GM19455 (cell line): Measurements from ENCODE around the gene PLPP2.

ENCODE experiments used
- ATAC-seq: cut with Tn5 transposase; IDR thresholded peaks from one replicate; pipeline ENCODE4 v1.9.1; 2021; ENCODE audit not compliant: unreplicated experiment

Gene PLPP2

DNA sequence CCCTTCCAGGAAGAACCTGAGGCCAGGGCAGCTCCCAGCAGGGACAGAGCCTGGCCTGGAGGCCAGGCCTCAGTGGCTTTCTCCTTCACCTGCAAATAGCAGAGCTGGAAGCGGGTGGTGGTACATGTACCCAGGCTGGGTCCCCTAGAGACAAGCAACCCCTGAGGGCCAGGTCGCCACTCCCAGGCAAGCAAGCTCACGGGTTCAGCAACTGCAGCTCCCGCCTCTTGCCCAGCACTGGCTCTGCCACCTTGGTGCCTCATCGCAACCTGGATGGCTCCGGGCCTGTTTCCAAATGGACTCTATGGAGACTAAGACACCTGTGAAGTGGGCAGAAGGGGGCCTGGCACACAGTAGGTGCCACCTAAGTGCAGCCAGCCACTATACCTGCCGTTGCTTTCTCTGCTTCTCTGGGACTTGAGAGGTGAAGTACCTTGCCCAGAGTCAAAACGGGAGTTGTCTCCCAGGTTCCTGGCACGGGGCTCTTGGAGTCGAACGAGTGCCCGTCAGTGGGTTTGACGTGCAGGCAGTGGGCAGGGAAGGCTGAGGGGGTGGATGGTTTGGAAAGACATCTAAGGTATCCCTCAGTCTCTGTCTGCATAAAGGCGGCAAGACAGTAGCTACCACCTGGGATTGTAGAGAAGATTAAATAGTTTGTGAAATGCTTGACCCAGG lies 2.4 kb upstream of the PLPP2 start:
- ATAC-seq = no peak

DNA sequence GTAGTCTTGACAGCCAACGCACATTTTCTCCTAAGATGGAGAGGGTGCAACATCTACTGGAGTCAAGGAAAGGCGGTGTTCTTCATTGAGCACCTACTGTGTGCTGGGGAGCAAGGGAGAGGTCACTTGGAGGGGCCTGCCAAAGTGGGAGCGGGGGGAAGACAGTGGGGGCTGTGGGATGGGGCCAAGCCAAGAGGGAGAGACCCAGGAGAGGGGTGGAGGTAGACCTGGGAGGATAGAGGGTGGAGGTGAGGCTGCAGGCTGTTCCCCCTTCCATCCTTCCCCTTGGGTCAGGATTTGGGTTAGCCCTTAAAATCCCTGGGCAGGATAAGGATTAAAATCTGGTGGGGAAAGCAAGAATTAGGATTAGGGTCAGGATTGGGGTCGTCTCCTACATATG lies 1.7 kb upstream of the PLPP2 start:
- no peak for ATAC-seq

DNA sequence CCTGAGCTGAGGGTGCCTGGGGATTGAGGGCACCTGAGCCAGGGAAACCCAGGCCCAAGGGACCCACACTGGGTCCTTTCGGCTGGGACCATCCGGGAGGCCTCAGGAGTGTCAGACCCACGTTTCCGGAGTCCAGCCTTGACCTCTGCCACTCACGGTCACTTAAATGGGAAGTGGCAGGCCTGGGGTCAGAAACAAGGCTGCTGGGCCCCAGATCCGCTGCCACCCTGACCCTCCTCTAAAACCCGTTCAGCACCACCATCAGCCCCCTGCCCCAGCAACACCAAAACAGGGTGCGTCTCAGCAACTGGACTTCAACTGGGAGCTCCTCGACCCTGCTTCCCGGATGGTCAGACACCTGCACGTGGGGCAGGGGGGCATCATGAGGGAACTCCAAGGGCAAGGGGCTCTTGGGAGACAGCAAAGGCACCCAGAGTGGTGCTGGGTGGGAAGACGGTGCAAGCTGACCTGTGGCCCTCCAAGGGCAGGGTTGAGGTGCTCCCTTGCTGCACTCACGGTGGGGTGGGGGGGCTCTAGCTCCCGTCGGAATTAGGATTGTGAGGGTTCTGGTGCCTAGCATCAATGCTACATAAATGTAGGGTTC lies 1.2 kb upstream of the PLPP2 start:
- no peak for ATAC-seq

DNA sequence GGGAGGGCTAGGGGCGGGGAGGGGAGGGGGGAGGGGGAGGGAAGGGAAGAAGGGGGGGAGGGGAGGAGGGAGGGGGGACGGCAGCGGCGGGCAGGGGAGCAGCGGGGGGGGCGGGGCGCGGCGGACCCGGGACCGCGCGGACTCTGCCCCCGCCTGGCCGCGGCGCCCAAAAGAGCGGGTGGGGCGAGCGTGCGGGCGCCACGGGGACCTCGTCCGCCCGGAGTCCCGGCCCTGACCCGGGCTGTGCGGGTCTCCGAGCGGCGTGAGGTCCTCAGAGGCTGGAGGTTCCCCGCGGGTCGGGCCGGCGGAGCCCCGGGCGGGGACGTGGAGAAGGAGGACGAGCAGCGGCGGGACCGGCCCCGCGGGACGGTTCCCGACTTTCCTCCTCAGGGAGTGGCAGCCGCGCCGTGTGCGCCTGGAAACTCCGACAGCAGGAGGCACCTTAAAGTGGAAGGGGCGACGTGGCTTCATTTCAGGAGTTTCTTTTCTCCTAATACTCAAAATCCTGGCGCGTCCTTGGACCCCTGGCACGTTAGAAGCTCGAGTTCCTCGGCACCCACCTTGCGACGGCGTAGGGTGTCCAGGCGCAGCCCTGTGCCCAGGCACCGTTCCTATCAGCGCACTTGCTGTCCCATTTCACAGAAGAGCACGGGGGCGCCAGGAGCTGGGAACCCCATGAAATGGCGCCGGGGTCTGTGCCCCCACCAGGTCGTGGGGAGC lies 518 bp upstream of the PLPP2 start:
- ATAC-seq = no peak

DNA sequence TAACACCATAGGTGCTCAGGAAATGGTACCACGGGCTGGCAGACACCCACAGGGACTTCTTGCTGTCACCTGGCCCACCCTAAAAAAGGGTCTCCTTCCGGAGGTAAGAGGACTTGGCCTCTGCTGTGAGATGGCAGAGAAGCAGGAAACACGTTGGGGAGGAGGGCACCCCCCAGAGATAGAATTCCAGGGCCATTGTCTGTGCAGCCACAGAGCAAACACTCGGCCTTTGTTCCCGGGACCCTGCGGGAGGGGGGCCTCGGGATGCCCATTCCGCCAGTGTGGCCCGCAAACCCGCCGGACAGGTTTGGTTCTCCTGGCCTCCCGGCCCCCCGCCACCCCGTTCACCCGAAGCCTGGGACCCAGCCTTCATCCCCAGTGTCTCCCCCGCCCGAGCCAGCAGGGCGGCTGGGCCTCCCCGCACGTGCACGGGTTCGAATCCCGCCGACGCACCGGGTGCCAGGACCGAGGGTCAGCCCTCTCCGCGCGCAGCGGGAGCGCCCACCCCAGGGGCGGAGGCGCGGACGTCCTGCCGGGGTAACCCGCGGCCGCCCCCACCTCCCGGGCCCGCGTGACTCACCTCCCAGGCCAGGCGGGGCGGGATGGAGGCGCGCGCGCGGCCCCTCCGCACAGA lies 714 bp downstream of the PLPP2 start:
- no peak for ATAC-seq

DNA sequence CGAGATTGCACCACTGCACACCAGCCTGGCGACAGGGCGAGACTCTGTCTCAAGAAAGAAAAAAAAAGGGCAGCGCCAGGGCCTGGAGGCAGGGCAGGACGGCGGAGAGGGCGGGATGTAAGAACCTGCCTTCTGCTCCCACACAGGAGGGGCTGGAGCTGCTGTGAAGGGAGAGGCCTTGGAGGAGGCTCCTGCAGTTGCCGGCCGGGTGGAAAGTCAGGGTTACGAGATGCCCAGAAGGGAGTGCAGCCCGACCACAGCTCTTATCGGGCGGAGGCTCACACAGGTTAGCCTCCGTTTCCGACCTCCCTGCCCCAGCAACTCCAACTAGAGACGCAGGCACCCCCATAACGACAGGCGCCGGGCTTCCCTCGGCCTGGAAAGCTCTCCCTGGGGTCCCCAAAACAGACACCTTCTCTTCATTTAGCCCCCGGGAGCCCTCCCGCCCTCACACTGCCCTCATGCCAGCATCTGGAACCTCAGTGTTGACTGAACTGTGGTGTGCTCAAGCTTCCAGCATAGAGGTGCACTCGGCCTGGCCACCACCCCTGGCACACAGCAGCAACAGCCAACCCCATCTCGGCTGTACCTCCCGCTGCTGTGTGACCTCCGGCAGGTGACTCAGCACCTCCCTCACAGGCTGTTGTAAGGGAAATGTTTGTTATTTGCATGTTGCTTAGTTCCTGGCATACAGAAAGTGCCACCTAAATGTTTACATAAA lies 1.4 kb downstream of the PLPP2 start:
- no peak for ATAC-seq

DNA sequence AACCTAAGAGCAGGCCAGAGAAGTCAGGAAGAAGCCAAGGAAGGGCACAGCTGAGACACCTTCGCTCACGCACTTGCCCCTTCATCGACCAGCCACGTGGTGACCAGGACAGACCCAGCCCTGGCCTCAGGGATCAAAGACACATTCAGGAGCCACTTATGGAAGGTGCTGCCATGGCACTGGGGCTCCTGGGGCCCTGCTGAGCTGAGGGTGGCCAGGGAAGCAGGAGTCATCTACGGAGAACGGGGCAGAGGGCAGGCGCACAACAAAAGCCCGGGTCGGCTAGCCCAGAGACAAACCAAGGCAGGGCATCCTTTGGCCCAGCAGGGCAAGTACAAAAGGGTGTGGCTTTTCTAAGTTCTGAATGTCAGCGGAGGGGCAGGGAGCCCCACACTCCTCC lies 2.3 kb downstream of the PLPP2 start:
- no peak for ATAC-seq

DNA sequence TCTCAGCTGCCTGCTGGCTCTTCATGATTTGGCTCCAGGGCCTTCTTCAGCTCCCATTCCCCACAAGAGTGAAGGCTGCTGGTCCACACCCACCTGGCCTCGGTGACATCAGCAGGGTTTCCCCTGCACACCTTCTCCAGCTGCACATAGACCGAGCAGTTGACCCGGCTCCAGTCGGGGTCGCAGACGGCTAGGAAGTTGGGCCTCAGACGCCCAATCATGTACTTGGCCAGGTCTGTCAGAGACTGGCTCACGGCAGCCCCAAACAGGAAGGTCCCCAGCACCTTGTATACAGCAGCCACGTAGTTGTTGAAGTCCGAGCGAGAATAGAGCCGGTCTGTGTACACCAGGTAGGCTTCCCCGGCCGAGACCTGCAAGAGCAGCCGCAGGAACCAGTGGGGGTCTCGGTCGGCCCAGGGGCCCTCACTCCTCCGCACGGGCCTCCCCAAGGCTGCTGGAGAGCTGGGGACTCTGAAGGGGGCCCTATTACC lies 3.8 kb downstream of the PLPP2 start:
- ATAC-seq = no peak

DNA sequence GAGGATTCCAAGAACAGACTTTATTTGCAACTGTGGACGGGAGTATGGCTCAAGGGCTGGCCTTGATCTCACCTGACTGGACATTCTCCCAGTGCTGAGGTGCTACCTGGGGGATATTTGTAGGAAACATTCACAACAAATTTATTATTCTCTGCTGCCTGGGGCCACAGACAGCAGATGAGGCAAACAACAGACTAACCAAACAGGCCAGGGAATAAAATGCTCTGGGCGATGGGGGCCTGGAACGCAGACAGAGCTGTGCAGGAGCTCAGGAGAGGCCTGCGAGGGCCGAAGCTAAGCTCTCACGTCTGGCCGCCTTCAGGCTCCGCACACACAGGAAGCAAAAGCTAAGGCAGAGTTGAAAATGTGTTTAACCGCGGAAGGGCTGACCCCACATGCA lies 7.8 kb downstream of the PLPP2 start:
- ATAC-seq = no peak

DNA sequence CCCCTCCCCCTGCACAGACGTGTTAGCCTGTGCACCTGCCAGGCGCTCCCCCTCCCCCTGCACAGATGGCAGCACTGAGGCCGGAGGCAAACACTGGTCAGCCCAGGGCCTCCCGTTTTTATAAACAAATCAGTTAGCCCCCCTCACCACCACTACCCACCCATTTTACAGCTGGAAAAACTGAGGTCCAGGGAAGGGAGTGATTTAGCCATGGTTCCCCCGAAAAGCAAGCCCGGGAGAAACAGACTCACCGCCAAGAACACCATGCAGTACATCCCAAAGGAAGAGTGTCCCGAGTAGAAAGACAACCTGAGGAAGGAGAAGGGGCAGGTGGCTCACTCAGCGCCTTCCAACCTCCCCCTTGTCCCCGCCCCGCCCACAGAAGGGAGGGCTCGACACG lies 8.7 kb downstream of the PLPP2 start:
- no peak for ATAC-seq

DNA sequence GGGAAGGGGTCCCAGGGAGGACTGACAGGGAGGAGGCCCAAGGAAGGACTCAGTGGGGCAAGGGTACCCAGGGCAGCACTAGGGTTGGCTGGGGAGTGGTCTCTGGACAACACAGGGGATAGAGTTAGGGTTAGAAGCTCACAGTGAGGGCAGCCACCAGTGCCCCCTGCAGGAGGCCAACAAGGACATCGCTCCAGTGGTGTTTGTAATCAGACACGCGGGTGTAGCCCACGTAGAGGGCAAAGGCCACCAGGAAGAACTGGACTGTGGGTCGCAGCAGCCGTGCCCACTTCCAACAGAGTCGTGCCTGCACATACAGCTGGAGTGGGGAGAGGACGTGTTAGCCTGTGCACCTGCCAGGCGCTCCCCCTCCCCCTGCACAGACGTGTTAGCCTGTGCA lies 9.2 kb downstream of the PLPP2 start:
- ATAC-seq = no peak

DNA sequence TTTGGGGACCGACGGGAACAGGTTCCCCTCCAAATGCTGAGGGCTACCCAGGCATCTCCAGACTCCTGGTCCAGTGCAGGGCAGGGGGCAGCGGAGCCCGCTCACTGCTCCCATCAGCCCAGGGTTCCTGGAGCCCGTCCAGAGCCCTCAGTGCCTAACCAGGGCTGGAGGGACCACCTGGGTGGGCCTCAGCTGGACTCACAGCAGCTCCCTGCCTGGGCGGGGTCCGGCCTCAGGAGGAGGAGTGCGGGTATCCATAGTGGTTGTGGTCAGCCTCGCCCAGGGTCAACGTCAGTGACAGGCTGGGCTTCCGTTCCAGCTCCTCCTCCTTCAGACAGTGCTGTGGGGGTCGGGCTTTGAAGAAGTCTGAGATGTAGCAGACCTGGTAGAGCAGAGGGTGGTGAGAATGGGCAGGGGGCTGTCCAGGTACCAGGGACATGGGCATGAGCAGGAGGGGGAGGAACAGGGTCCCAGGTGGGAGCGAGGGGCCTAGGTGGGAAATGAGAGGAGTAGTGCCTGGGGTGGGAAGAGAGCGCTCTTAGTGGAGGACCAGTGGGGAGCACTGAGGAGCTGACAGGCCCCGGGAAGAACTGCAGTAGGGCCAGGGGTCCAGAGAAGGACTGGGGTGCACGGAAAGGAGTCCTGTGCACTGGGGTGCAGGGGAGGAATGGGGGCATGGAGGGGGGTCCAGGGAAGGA lies 9.9 kb downstream of the PLPP2 start:
- no peak for ATAC-seq

DNA sequence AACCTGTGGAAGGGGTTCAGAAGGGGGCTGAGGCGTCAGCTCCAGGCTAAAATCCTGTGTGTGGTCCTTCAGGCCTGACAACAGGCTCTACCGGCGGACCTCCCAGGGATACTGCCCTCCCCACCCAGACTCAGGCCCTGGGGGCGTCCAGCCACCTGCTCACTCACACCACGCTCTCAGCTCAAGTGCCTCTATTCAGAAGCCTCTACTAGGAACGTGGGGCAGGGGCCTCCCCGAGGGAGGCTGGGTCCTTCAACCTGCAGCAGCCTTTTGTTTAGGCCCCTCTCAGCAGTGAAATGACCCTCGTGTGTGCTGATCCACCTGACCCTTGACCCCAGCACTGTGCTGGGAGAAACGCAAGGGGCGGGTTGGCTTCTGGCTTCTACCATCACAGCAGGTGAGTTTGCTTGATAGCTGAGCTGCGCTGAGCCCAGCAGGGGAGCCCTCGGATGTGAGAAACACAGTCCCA lies 10.6 kb downstream of the PLPP2 start:
- ATAC-seq = no peak

DNA sequence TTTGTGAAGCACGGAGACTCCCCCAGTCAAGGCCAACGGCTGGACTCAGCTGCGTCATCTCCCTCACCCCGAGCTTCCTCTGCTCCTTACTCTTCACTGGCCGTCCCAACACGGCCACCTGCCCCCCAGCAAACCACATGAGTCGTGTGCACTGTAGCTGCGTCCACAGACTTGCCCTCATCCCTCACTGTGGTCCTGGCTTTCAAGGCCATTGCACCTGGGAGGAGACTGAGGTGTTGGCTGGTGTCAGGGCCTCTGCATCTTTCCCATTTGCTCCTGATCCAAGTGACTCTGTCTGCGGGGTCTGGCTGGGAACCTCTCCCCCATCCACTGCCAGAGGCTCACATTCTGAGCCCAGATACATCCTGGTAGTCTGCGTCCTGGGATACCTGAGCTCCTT lies 11.5 kb downstream of the PLPP2 start:
- ATAC-seq = no peak

DNA sequence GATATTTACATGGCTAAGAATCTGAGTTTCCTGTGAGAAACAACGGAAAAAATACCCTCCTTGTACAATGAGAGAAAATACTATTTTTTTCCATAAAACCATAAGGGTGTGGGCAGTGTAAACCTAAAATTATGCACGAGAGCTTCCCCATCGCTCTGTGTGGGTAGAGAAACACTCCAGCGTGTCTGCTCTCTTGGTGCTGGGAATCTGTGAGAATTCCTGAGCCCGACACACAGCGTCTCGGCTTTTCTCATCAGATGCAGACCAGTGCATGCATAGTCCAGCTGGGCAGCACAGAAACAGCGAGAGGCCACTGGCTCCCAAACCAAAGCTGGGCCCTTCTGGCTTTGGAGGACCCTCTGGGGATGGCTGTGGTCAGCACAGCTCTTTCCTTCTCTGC lies 12.0 kb downstream of the PLPP2 start:
- ATAC-seq = no peak

DNA sequence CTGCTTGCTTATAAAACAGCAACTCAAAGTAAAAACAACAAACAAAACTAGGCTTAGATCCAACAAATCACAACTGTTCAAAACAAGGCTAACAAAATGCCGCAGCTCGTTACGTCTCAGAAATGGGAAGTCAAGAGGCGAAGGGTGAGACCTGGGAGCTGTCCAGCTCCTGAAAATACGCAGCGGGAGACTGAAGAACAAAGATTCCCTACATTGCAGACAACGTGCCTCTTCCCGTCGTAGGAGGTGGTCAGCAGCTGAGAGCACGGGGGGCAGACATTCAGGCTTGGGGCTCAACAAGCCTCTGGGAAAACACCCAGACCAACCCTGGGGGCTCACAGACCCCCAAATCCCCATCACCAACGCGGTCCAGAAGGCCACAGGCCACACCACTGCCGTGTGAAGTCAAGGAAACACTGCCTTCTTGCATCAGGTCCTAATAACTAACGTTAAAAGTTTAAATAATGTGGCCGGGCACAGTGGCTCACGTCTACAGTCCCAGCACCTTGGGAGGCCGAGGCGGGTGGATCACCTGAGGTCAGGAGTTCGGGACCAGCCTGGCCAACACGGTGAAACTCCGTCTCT lies 13.5 kb downstream of the PLPP2 start:
- no peak for ATAC-seq

DNA sequence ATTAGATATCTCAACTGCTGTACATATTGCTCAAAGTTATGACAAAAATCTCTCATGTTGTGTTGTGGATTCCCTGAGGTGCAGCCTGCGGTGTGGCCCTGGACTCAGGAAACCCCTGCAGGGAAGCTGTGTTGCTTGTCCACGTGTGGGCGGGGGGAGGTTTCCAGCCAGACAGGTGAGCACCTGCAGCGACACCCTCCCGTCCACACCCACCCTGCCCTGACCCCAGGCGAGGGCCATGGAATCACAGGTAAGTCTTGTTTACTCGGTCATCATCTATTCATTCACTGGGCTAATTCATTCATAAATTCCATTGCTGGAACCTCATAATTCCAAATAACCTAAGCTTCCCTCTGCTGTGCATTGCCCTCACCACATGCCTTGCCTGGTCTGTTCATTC lies 14.1 kb downstream of the PLPP2 start:
- no peak for ATAC-seq

DNA sequence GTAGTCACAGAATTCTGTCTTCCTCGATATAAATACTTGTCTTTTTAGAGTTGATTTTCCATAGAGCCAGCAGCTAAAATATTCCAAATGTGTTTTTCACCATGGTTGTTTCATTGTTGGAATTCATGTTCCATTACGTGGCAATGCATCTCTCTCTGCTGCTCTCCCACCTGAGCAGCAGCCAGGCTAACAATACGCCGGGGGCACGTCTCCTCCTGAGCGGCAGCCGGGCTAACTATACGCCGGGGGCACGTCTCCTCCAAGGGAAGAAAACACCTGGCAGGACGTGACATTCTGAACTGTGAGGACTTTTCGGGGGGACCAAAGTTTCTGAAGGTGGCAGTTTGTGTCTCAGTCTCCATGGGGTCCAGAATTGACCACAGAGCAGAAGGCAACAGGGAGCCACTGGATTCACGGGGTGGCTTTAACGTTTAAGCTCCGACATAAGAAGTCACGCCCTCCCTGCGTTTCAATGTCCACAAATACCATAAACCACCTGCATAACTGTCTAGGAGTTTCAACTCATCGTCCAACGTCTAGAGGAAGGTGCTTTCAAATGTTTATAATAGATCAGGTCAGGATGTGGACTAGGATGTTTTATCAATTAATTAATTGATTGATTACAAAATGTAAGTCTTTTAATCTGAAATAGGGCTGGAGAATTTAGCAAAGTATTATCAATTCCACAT lies 15.1 kb downstream of the PLPP2 start:
- no peak for ATAC-seq

DNA sequence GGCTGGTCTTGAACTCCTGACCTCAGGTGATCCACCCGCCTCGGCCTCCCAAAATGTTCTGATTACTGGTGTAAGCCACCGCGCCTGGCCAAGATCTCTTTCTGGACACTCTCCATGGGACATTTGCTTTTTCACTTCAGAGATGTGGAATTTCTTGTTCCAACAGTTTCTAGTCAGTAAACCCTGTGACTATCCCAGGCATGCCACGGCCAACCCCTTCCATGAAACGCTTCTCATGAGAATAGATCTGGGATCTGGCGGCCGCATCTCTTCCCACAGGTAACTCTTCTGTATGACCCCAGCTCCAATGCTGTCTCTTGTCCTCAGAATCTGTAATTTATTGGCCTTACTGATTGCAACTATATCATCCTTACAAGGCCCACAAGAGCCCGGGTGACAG lies 16.2 kb downstream of the PLPP2 start:
- ATAC-seq = no peak

DNA sequence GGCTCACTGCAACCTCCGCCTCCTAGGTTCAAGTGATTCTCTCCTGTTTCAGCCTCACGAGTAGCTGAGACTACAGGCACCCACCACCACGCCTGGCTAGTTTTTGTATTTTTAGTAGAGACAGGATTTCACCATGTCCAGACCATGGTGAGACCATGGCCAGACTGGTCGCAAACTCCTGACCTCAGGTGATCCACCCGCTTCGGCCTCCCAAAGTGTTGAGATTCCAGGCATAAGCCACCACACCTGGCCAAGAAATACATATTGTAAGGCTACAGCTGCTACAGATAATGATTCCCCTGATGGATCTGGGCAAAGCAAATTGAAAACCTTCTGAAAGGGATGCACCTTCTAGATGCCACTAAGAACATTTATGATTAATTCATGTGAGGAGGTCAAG lies 17.8 kb downstream of the PLPP2 start:
- ATAC-seq = no peak
